Epithelial cell of prostate (primary cell): Measurements from ENCODE around the gene ELFN1.
"Not testable (repeated sequence)": the region's sequence is repeated elsewhere in the genome, so short reads cannot be mapped to it uniquely, and the experiment has no call there.

Experiments
- DNase-seq: peaks from one replicate; pipeline ENCODE4 v3.0.0-alpha.2; 2011; ENCODE audit warnings: low read depth, low spot score
- H3K27ac ChIP-seq: fragments of 450-650 bp; 2 replicates; pipeline ENCODE4 v1.5.1; 2017; ENCODE audit warnings: mild to moderate bottlenecking

Gene ELFN1

DNA sequence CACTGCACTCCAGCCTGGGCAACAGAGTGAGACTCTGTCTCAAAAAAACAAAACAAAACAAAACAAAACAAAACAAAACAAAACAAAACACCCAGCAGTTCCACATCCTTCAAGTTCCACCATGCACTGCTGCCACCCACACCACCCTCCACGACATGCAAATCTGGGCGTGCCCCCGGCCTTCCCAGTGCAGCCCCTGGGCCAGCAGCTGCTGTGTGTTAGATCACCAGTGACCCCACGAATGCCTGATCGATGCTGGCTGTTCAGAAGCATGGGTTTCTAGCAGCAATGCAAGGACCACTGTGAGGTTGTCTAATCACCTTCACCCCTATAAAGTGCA, 36.3 kb downstream of the ELFN1 start:
- no peak overlapping the region for H3K27ac ChIP-seq
- DNase-seq, result no peak

DNA sequence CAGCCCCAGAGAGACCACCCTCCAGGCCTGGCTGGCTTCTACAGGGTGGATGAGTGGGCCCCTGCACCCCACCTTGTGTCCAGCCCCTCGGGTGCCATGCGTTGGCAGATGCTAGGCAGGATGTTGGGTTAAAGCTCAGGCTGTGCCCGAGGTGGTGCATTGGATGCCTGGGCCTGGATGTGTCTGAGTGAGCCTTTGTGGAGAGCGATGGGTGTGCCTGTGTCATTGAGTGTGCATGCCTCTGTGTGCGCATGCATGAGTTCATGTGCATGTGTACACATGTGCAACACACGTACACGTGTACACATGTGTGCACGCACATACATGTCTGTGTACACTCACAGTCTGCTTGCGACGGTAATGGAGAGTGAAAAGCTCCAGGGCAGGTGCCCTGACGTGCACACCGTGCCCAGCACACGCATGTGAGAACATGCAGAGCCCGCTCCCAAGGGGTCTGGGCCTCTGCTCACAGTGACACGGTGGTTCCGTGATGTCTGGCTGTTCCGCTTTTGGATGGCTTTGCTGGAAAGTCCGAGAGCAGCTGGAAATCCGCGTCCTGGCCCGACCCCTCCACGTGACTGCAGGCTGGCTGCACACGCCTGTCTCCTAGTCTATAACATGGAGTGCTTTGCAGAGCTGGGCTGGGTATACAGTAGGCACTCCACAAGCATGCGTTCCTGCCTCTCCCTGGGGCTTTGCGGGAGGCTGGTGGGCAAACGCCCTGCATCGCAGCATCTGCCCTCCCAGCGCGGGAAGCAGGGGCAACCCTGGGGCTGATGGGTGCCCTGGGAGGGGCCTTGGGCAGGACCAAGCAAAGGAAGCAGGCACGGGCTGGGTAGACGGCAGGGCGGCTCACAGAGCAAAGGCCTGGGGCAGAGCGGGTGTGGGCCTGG, 36.9 kb downstream of the ELFN1 start:
- no peak for DNase-seq
- H3K27ac ChIP-seq, result no peak overlapping the region

DNA sequence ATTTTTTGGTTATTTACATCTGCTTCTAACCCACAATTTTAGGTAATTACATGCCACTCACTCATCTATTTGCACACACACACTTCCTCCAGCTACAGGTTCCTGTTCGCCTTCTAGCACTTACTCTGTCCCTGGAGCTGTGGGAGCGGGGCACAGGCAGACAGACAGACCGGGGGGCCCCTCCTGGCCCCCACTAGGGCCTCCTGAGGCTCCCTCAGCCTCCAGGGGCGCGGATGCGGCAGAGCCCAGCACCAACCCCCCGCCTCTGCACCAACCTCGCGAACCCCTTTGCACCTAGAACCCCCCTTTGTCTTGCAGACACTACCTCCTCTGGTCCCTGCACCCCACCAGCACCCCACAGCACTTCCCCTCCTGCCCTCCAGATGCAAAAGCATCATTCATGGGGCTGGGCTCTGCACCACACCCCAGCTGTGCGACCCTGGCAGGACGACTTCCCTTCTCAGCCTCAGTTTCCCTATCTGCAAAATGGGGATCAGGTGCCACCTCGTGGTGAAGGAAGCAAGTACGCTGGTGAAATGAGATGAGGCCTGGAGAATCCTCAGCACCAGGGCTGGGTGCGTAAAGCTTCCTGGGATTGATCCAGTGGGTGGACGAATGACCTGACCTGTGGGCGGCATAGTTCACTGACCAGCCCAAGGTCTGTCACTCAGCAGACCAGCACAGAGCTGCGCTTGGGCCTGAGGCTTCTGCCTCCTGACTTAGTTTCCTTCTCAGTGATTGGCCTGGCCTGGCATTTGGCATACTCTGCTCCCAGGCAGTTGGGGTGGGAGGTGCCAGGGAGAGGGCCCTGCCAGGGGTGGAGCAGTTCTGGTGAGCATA, 37.9 kb downstream of the ELFN1 start:
- H3K27ac ChIP-seq, result no peak overlapping the region
- DNase-seq, result no peak

DNA sequence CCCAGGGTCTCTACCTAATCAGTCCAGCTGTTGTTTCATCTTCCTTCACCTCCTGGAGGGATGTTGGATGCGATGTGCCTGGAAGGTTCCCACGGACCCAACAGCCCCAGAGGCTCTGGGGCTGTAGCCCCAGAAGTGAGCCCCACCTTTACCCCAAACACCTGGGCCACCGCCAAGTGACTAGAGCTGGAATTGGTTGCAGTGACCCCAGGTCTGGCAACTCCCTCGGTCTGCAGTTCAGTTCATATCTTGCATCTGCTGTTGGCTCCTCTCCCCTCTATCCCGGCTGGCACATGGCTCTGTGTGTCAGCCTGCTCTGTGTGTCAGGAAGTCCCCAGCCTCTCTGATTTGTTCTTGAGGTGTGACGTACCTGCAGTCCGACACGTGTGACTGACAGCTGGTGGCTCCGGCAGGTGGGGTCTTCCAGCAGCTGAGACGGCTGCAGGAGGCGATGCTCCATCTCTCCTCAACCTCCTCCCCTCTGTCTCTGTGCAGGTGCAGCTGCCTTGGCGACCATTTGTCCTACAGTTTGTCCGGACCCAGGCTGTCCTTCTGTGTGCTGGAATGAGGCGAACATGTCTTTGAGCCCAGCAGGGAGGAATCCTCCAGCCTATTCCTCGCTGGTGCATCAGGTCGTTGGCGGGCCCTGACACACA, 38.6 kb downstream of the ELFN1 start:
- DNase-seq, result no peak
- H3K27ac ChIP-seq, result no peak overlapping the region

DNA sequence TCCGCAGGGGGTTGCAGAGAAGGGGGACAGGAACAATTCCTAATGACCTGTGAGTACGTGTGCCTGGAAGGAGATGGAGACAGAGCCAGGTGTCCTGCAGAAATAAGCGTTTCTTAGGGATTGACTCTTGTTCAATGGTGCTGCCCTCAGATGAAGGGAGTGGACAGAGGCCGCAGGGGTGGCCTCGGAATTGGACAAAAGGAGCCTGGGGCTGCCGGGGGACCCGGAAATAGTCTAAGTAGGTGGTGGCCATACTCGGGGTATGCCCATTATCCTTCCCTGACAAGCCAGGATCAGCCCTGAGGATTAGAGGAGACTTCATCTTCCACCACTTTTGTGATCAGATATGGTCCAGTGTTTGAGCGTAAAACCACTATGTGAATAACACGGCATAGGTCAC, 39.2 kb downstream of the ELFN1 start:
- no peak for DNase-seq

DNA sequence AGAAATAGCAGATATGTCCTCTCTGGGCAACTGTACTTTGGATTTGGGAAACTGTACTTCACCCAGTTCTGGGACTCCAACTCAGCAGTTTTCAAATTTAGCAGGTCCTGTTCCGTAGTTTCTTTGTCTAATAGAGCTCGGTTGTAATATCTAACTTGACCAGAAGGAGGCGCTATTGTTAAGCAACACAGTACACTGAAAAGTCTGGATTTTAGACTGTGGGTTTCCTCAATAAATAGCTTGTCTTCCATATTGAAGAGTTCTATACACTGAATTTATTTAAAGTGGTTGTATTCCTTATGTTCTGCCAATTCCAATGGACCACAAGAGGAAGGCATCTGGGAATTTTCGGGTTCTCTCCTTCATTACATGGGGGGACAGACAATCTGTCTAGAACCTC, 39.8 kb downstream of the ELFN1 start:
- DNase-seq, result no peak
- H3K27ac ChIP-seq, result no peak overlapping the region

More for the DNA sequence above, 39.2 kb downstream of the ELFN1 start:
- no peak overlapping the region for H3K27ac ChIP-seq

DNA sequence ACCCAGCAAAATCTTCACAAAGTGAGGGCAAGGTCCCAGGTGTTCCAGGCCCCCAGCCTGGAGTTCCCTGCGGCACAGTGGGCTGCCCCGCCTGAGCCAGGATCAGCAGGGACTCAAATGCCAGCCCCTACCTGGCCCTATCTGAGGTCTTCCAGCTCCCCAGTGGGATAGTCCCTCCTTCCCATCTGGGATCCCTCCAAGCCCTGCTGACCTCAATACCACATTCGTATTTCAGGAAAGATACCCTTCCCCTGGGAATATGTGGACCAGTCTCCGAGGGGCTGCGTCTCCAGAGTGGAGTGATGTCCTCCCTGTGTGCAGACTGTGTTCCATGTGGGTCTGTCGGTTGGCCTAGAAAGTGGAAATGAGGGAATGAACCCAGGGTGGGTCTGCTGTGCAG, 40.9 kb downstream of the ELFN1 start:
- DNase-seq, result no peak
- H3K27ac ChIP-seq, result no peak overlapping the region

DNA sequence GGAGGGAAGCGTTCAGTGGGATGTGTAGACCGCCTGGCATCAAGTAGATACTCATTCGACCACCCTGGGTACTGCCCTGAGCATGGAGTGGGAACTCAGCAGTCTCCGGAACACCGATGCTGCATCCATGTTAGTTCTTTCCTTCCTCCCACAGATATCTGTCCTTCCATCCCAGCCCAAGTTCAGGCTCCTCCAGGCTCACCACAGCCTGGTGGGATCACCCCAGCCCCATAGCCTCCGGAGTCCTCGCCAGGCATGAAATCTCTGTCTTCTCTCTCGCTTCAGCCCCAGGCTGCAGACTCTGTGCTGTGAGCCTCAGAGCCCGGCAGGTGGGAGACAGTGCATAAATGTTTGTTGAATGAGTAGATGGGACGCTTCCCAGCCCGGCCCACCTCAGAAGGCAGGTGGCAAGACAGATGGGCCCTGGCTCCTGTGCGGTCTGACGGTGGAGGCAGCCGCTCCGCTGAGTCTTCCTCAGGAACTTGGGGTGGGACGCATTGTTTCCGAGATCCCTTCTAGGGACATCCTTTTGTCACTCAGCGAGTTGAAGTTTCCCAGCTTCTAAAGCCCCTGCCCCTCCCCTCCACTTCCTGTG, 42.9 kb downstream of the ELFN1 start:
- no peak for DNase-seq
- no peak overlapping the region for H3K27ac ChIP-seq

DNA sequence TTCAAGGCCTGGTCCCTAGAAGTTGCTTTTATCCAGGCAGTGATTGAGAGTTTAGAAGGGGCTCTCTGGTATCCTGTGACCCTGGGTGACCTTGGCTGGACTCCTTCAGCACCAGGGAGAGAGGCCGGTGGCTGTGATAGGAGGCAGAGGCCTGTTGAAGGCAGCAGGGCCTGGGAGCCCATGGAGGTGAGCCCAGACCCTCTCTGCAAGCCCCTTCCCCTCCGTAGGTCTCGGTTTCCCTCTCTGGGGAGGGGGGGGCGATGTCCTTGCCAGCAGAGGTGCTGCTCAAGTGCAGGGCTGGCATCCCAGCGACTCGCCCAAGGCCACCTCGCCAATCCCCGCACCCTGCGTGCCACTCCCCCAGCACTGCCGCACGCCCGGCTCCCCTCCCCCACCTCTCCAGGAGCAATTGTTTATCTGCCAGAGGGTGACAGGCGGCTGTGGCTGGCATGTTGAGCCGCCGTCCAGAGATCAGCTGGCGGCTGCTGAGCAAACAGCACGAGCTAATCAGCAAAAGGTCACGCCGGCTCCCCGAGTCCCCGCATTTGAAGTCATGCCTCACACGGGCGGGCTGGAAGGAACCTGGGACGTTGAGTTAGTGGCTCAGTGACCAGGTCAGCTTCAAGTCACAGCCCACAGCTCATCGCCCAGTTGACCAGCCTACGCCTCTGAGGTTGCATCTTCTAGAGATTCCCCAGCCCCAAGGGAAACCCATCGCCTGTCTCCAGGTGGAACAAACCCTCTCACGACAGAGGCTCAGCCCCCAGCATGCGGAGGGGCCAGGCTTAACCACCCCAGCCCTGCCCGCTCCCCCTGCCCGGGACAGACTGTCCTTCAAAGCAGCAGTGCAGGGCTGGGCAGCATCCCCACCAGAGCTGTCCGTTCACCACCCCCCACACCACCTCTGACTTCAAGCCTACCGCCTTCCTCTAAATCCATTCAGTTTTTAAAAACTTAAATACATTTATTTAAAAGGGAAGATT, 43.7 kb downstream of the ELFN1 start:
- H3K27ac ChIP-seq, result no peak overlapping the region
- DNase-seq, result no peak

DNA sequence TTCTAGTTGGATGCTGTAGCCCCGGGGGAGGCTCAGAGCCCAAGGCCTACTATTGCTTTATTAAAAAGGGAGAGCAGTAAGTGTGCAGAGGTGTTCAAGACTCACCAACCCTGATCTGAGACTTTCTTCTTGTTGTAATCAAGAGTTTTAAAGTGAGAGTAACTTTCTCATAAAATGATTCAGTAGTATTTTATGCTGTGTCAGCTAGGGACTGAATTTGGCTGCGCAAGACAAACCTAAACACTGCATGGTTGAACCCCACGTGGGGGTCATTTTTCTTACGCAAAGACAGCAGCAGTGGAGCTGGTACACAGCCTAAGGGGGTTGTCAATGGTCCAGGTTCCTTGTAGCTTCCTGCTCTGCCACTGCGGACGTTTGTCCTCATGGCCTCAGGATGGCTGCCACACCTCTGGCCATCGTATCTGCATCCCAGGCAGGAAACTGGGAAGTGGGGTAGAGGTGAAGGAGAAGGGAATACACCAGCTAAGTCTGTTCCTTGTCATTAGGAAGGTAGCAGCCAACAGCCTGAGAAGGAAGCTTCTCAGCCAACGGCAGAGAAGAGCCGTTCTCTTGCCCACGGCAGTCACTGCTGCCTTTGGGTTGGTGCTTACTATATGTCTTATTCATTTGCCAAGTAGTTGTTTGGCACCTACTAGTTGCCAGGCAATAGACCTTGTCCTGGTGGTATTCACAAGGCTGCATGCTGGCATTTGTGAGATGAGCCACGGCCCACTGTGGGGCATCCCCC, 44.7 kb downstream of the ELFN1 start:
- no peak for DNase-seq
- no peak overlapping the region for H3K27ac ChIP-seq

DNA sequence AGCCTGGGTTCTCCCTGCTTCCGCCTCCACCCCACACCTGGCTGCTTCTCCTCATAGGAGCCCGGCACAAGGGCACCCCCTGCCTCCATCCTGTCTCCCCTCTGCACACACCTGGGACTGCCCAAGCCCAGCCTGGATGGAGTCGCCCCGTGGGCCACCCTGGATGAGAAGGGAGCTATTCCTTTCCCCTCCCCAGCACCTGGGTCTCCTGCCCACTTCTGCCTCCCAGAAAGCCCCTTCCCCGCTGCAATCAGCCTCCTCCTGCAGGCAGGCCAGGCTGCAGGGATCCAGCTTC, 45.2 kb downstream of the ELFN1 start:
- DNase-seq, result no peak

DNA sequence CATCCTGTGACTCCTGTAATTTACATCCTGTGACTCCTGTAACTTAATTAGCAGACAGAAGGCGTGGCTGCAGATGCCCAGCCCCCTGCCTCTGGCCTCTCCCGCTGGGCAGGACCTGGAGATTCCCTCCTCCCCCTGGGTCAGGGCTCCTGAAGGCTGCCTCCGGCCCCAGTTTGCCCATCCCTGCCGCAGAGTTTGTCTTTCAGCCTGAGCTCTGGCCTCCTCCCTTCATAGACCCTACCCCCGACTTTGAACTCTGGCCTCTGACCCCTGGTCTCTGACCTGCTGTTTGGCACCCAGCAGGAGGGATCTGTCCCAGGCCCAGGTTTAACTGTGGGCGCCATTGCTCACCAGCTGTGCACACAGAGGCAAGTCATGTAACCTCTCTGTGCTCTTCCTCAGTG, 45.6 kb downstream of the ELFN1 start:
- DNase-seq, result no peak
- no peak overlapping the region for H3K27ac ChIP-seq

More for the DNA sequence above, 45.2 kb downstream of the ELFN1 start:
- H3K27ac ChIP-seq, result no peak overlapping the region

DNA sequence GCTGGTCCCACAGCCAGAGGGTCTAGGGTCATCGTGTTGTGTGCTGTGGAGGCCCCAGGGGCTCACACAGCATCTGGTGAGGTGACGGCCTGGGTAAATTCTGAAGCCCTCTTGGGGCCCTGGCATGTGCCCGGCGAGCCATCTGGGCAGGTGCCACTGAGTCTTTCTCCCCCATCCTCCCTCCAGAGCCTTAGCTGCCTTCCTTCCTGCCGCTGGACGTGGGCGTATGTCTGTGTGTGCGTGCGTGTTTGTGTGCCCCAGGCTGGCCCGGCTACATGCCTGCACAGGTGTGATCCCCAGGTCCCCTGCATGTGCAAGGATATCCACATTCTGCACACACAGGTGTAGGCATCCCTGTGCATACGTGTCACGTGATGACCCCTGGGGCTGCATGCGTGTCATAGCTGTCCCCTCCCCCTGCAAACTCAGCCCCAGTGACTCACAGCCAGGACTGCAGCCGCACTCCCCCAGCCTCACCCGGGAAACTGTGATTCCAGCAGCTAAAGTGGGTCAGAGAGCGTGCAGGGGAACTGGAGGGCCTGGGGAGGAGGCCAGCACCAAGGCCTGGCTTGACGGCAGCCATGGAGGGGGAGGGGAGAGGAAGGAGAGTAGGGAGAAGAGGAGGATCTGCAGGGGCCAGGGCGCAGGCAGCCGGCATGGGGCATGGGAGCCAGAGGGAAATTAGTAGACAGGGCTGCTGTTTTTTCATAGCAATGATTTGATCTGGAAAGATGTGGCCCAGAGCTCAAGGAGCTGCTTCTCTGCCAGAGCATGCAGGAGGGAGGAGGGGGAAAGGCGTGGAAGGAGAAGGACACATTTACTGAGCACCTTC, 46.4 kb downstream of the ELFN1 start:
- no peak overlapping the region for H3K27ac ChIP-seq
- no peak for DNase-seq

DNA sequence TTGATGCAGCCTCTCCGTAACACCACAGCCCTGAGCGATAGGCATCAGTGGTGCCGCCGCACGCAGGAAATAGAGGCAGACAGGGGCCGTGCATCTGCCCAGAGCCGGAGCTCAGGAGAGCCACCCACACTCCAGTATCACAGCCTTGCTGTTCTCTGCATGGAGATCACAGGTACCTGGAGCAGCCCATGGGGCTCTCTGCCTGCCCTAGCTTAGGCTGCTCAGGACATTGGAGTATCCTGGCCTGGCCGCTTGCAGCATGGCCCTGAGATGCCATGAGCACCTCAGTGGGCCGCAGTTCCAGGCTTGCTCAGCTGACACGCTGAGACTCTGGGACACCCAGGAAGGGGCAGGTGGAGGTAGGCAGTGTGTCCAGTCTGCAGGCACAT, 47.0 kb downstream of the ELFN1 start:
- H3K27ac ChIP-seq, result no peak overlapping the region
- no peak for DNase-seq

DNA sequence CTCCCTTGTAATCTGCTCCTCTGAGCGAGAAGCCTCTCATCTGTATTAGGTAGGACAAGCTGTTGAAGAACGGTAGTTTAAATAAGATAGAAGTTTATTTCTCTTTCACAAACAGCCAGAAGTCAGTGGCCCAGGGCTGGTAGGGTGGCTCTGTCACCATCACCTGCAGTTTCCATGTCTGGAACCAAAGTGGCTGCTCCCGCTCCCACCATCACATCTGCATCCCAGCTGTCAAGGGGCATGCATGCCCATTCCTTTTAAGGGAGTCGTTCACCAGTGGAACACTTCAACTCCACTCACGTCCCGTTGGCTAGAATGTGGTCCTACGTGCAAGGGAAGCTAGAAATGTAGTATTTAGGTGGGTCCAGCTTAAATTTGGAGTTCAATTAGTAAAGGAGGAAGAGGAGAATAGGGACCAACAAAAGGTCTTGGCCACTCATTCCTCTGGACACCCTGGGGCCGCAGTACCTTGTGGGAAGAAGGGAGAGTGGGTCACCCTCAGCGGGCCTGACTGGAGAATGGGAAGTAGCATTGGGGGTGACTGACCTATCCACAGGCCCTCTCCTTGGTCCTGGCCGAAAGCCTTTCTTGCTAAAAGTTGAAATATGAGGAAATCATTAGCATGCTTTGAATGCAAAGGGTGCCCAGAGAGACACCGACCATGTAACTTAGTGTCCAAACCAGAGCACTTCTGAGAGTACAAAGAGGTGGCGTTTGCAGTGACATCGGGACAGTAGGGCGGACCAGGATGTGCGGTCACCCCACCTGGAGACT, 48.0 kb downstream of the ELFN1 start:
- H3K27ac ChIP-seq, result no peak overlapping the region
- DNase-seq, result no peak

DNA sequence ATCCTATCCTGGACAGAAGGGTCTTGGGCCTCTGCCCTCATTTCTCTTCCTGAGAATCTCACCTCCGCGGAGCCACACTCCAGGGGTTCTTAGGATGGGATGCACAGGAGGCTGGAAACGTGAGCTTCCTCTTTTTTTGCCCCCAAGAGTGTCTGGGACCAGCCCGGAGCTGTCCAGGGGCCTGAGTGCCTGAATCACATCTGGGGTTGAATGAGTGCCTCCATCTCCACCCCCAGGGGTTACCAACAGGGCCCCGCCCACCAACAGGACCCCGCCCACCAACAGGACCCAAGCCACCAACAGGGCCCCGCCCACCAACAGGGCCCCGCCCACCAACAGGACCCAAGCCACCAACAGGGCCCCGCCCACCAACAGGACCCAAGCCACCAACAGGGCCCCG, 48.8 kb downstream of the ELFN1 start:
- not testable (repeated sequence) for H3K27ac ChIP-seq, DNase-seq

DNA sequence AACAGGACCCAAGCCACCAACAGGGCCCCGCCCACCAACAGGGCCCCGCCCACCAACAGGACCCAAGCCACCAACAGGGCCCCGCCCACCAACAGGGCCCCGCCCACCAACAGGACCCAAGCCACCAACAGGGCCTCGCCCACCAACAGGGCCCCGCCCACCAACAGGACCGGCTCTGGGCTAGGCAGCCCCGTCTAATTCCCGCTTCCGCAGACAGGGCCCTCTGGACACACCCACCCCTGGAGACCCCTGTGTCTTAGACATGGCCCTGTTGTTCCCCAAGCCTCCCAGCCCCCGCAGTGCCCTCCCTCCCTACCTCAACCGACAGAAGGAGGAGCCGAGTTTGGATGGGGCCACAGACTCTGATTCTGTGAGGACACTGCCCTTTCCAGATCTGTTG, 49.2 kb downstream of the ELFN1 start:
- DNase-seq, H3K27ac ChIP-seq: not testable (repeated sequence)
